Suprapubic skin (tissue), 4 donors: ENCODE results near the gene FBXO10. TPM values are rescaled to one million over a fixed set of nuclear protein-coding genes. Genes with fewer than 3 reads are reported as not detected.

Experiments
- DNase-seq, 2 donors: peaks; one replicate each; pipeline ENCODE4 v3.0.0-alpha.2; 2019; ENCODE audit warnings: low spot score in 2 of 2
- H3K27ac ChIP-seq: fragments of 200-600 bp; sonication (generic); one replicate; pipeline ENCODE4 v1.5.1; 2019
- H3K27me3 ChIP-seq: fragments of 200-600 bp; sonication (generic); one replicate; pipeline ENCODE4 v1.5.1; 2019
- H3K36me3 ChIP-seq: fragments of 200-600 bp; sonication (generic); one replicate; pipeline ENCODE4 v1.5.1; 2019
- H3K4me1 ChIP-seq: fragments of 200-600 bp; sonication (generic); one replicate; pipeline ENCODE4 v1.5.1; 2019
- H3K4me3 ChIP-seq: fragments of 200-600 bp; sonication (generic); one replicate; pipeline ENCODE4 v1.5.1; 2019; ENCODE audit warnings: mild to moderate bottlenecking
- H3K9me3 ChIP-seq: fragments of 200-600 bp; sonication (generic); one replicate; pipeline ENCODE4 v1.5.1; 2019
- EP300 ChIP-seq: sonication (generic); formaldehyde crosslinking; IDR thresholded peaks from one replicate; pipeline ENCODE4 v1.6.1; 2017; ENCODE audit warnings: antibody characterized with exemption
- POLR2A ChIP-seq, 2 donors: fragments of 450-650 bp; IDR thresholded peaks; one replicate each; pipeline ENCODE4 v1.6.1; 2017; ENCODE audit warnings: antibody characterized with exemption in 2 of 2, mild to moderate bottlenecking in 2 of 2, moderate library complexity in 2 of 2
- POLR2AphosphoS5 ChIP-seq, 3 donors: sonication (generic); formaldehyde crosslinking; IDR thresholded peaks; one replicate each; pipeline ENCODE4 v1.6.1; 2017; ENCODE audit warnings: antibody characterized with exemption in 3 of 3
- WGBS: methylation state at CpG from one replicate; pipeline ENCODE4 v1.1.5; 2018; 5-methylcytosine and 5-hydroxymethylcytosine counted together
- total RNA-seq, 4 donors: library from RNA; depleted of rRNA; stranded (reverse); fragments of >200 nt; gene quantifications; one replicate each; pipeline ENCODE4 v1.1.0, GENCODE V29; 2016
- TF ChIP-seq, protein P1 (sequence below), 2 donors: fragments of 200-600 bp in 1 of 2; fragments of 450-650 bp in 1 of 2; sonication (generic) in 1 of 2; IDR thresholded peaks; one replicate each; pipeline ENCODE4 v1.5.1; 2016 to 2019; ENCODE audit warnings: antibody characterized with exemption in 2 of 2, mild to moderate bottlenecking in 1 of 2, moderate library complexity in 1 of 2

The FBXO10 gene
- total RNA-seq, 4 donors from 2014 or later: 2.7 to 4.7 (median 3.2) TPM

DNA sequence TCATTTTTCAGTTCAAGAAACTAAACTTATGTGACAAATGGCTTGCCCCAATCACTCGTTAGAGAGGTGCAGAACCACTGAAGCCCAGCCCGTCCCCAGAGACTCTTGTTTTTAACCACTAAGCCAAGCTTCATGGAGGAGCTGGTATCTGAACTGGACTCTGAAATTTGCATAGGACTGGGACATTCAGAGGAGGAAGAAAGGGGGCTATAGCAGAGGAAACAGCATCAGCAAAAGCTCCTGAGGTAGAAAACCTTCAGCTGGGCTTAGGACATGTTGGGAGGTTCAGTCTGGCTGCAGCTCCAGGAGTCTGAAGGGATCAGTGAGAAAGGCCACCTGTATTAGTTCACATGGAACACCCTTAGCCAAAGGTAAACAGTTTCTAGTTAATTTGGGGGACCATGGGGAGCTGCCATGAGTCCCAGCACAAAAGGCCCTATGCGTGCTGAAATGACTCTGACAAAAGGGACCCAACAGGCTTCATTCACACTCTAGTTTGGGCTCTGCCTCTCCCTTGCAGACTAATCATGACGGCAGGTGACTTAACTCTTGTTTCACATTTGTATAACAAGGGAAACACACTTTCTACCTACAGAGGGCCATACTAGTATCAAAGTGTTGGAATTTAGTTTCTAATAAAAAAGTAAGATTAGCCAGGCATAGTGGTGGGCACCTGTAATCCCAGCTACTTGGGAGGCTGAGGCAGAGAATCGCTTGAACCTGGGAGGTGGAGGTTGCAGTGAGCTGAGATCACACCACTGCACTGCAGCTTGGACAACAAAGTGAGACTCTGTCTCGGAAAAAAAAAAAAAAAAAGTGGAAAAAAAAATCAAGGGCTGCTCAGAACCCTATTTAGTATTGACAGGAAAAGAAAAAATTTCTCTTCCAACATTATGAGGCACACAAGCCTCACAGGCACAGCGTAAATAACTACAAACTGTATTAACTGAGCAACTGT, 10.2 kb downstream of the FBXO10 start:
- WGBS: 88% methylated on average over 7 of the region's 7 CpGs
- DNase-seq: no peak
- Histone ChIP-seq H3K27me3 (no peaks in the 10 kb centered on the region), H3K9me3 (no peaks in the 10 kb centered on the region), H3K4me1 (no peaks in the 10 kb centered on the region), H3K27ac (no peak overlapping the region), H3K4me3 (no peak overlapping the region), H3K36me3 (no peaks in the 10 kb centered on the region)
- TF ChIP-seq POLR2AphosphoS5 (IDR thresholded peaks at IDR 0.05) (no peak), EP300 (no peak), POLR2A (IDR thresholded peaks at IDR 0.05) (no peak)
- TF ChIP-seq, protein P1, sequence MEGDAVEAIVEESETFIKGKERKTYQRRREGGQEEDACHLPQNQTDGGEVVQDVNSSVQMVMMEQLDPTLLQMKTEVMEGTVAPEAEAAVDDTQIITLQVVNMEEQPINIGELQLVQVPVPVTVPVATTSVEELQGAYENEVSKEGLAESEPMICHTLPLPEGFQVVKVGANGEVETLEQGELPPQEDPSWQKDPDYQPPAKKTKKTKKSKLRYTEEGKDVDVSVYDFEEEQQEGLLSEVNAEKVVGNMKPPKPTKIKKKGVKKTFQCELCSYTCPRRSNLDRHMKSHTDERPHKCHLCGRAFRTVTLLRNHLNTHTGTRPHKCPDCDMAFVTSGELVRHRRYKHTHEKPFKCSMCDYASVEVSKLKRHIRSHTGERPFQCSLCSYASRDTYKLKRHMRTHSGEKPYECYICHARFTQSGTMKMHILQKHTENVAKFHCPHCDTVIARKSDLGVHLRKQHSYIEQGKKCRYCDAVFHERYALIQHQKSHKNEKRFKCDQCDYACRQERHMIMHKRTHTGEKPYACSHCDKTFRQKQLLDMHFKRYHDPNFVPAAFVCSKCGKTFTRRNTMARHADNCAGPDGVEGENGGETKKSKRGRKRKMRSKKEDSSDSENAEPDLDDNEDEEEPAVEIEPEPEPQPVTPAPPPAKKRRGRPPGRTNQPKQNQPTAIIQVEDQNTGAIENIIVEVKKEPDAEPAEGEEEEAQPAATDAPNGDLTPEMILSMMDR (IDR thresholded peaks at IDR 0.05): no peak

DNA sequence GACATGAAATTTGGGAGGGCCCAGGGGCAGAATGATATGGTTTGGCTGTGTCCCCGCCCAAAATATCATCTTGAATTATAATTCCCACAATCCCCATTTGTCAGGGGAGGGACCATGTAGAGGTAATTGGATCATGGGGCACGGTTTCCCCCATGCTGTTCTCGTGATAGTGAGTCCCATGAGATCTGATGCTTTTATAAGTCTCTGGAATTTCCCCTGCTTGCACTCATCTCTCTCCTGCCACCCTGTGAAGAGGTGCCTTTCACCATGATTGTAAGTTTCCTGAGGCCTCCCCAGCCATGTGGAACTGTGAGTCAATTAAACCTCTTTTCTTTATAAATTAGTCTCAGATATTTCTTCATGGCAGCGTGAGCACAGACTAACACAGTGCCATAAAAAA, 11.3 kb downstream of the FBXO10 start:
- TF ChIP-seq, protein P1 (IDR thresholded peaks at IDR 0.05): no peak
- TF ChIP-seq POLR2A (IDR thresholded peaks at IDR 0.05): no peak
- no peak for TF ChIP-seq EP300
- WGBS: 91% methylated on average over 4 of the region's 4 CpGs
- Histone ChIP-seq H3K4me1 (no peaks in the 10 kb centered on the region), H3K27ac (no peak overlapping the region), H3K9me3 (no peaks in the 10 kb centered on the region), H3K27me3 (no peaks in the 10 kb centered on the region), H3K4me3 (no peak overlapping the region), H3K36me3 (no peaks in the 10 kb centered on the region)
- DNase-seq: no peak

DNA sequence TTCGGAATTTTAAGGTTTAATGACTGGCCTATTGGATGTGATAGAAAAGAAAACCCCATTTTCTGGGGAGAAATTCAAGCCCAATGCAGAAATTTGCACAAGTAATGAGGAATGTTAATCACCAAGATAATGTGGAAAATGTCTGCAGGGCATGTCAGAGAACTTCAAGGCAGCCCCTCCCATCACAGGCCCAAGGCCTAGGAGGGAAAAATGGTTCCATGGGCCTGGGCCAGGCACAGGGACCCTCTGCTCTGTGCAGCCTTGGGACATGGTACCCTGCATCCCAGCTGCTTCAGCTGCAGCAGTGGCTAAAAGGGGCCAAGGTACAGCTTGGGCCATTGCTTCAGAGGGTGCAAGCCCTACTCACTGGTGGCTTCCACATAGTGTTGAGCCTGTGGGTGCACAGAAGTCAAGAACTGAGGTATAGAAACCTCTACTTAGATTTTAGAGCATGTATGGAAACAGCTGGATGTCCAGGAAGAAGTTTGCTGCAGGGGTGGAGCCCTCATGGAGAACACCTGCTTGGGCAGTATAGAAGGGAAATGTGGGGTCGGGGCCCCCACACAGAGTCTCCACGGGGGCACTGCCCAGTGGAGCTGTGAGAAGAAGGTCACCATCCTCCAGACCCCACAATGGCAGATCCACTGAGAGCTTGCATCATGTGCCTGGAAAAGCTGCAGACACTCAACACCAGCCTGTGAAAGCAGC, 12.2 kb downstream of the FBXO10 start:
- no peak for DNase-seq
- no peaks in the 10 kb centered on the region for H3K27me3 ChIP-seq
- no peak overlapping the region for H3K4me3 ChIP-seq
- TF ChIP-seq POLR2AphosphoS5 (IDR thresholded peaks at IDR 0.05): no peak
- no peak for TF ChIP-seq EP300
- TF ChIP-seq, protein P1 (IDR thresholded peaks at IDR 0.05): no peak
- TF ChIP-seq POLR2A (IDR thresholded peaks at IDR 0.05): no peak
- H3K4me1 ChIP-seq: no peaks in the 10 kb centered on the region
- no peaks in the 10 kb centered on the region for H3K36me3 ChIP-seq
- WGBS: 67% methylated on average over 3 of the region's 3 CpGs
- no peak overlapping the region for H3K27ac ChIP-seq
- H3K9me3 ChIP-seq: no peaks in the 10 kb centered on the region

GRCh38 chr9:37562826-37563225, 13.4 kb downstream of the FBXO10 start:
- Histone ChIP-seq H3K36me3 (no peaks in the 10 kb centered on the region), H3K27ac (no peak overlapping the region), H3K9me3 (no peaks in the 10 kb centered on the region), H3K27me3 (no peaks in the 10 kb centered on the region), H3K4me3 (no peak overlapping the region), H3K4me1 (no peaks in the 10 kb centered on the region)
- WGBS: 93% methylated on average over 1 of the region's 1 CpG
- no peak for DNase-seq
- TF ChIP-seq, protein P1 (IDR thresholded peaks at IDR 0.05): no peak
- TF ChIP-seq EP300 (no peak), POLR2A (IDR thresholded peaks at IDR 0.05) (no peak), POLR2AphosphoS5 (IDR thresholded peaks at IDR 0.05) (no peak)

DNA sequence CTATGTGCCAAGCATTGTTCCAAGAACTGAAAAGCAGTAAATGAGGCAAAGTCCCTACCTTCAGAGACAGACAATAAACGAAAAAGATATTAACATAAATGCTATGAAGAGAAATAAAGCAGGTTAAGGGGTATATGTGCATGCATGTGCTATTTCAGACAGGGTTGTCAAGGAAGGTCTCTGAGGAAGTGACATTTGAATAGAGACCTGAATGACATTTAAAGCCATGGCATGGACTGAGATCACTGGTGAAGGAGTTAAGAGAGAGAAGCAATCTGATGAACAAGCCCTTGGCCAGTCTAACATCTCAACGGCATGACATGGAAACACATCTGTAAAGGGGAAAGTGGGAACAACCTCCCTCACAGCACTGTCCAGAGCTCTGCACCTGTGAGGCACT, 14.5 kb downstream of the FBXO10 start:
- Histone ChIP-seq H3K9me3 (no peaks in the 10 kb centered on the region), H3K4me1 (no peaks in the 10 kb centered on the region), H3K4me3 (no peak overlapping the region), H3K27ac (no peak overlapping the region), H3K36me3 (no peaks in the 10 kb centered on the region), H3K27me3 (no peaks in the 10 kb centered on the region)
- TF ChIP-seq POLR2A (IDR thresholded peaks at IDR 0.05) (no peak), EP300 (no peak), POLR2AphosphoS5 (IDR thresholded peaks at IDR 0.05) (no peak)
- TF ChIP-seq, protein P1 (IDR thresholded peaks at IDR 0.05): no peak
- no peak for DNase-seq
- WGBS: 83% methylated on average over 2 of the region's 2 CpGs
